Loucy (cell line): ENCODE data around the gene B3GALNT1.

Source experiments
- CTCF ChIP-seq: fragments of 200-600 bp; sonication (generic); conservative IDR thresholded peaks from 2 replicates; pipeline ENCODE4 v1.5.1; 2014; ENCODE audit warnings: mild to moderate bottlenecking, antibody characterized with exemption, low read length
- EZH2phosphoT487 ChIP-seq: fragments of 200-600 bp; IDR thresholded peaks from 2 replicates; pipeline ENCODE4 v1.6.1; 2018; ENCODE audit warnings: antibody characterized with exemption, mild to moderate bottlenecking, moderate library complexity, borderline replicate concordance

GRCh38 chr3:161069511-161070251 is 35.5 kb downstream of the B3GALNT1 start:
- no peak for TF ChIP-seq CTCF
- TF ChIP-seq EZH2phosphoT487, result no peak
